Measurements from ENCODE around the gene OR4C11. TPM values are rescaled to one million over a fixed set of nuclear protein-coding genes. Genes with fewer than 3 reads are reported as not detected.

The OR4C11 gene
- not detected for total RNA-seq
- long read RNA-seq = 0 reads

- TF ChIP-seq CTCF (IDR thresholded peaks at IDR 0.05) = no peak
- no peak for TF ChIP-seq POLR2A (IDR thresholded peaks at IDR 0.05)
Measured at GRCh38 chr11:55607545-55607944, at the start of gene OR4C11. TSS of gene OR4C11 (minus strand) at chr11:55607645. CDS start at chr11:55604373, 3,272 bp downstream.

GRCh38 chr11:55655096-55655495, 47.7 kb upstream of the OR4C11 start:
- Histone ChIP-seq H3K4me1 (no peaks in the 10 kb centered on the region), H3K27ac (no peak overlapping the region), H3K4me3 (no peak overlapping the region), H3K9me3 (no peaks in the 10 kb centered on the region), H3K27me3 (no peaks in the 10 kb centered on the region), H3K36me3 (no peaks in the 10 kb centered on the region)
- intact Hi-C loops (cut with DNase I) = no loop called here
- TF ChIP-seq CTCF (IDR thresholded peaks at IDR 0.05) (no peak), POLR2A (IDR thresholded peaks at IDR 0.05) (no peak)
- ATAC-seq (no peak), DNase-seq (no peak)

More at GRCh38 chr11:55607545-55607944, at the start of gene OR4C11:
- Histone ChIP-seq H3K27me3 (no peaks in the 10 kb centered on the region), H3K36me3 (no peaks in the 10 kb centered on the region), H3K4me3 (no peak within 1 kb of the TSS), H3K27ac (no peak within 1 kb of the TSS), H3K4me1 (no peaks in the 10 kb centered on the region), H3K9me3 (no peaks in the 10 kb centered on the region)
- 35% methylated on average over 2 of the region's 2 CpGs for WGBS (ENCODE audit: insufficient coverage, low coverage, low lambda C conversion rate, missing lambda C conversion rate)
- DNase-seq (no peak), ATAC-seq (no peak)
- intact Hi-C loops (cut with DNase I) = no loop called here

- intact Hi-C loops (cut with DNase I) = no loop called here
- no peak for TF ChIP-seq CTCF (IDR thresholded peaks at IDR 0.05)
- TF ChIP-seq POLR2A (IDR thresholded peaks at IDR 0.05) = no peak
Measured at GRCh38 chr11:55652560-55652959, 45.1 kb upstream of the OR4C11 start.

GRCh38 chr11:55648027-55648426, 40.6 kb upstream of the OR4C11 start, which contains the start of gene OR4S2:
TSS of gene OR4S2 (plus strand) at chr11:55648327. CDS start at chr11:55650904, 2,577 bp downstream.
- Histone ChIP-seq H3K27ac (no peak within 1 kb of the TSS), H3K27me3 (no peaks in the 10 kb centered on the region), H3K4me3 (no peak within 1 kb of the TSS), H3K9me3 (no peaks in the 10 kb centered on the region), H3K4me1 (no peaks in the 10 kb centered on the region), H3K36me3 (no peaks in the 10 kb centered on the region)
- WGBS (ENCODE audit: insufficient coverage, low coverage, low lambda C conversion rate, missing lambda C conversion rate) = 45% methylated on average over 2 of the region's 2 CpGs
- ATAC-seq (no peak), DNase-seq (no peak)
- TF ChIP-seq CTCF (IDR thresholded peaks at IDR 0.05) (no peak), POLR2A (IDR thresholded peaks at IDR 0.05) (no peak)
- intact Hi-C loops (cut with DNase I) = no loop called here

More at GRCh38 chr11:55652560-55652959, 45.1 kb upstream of the OR4C11 start:
- Histone ChIP-seq H3K27me3 (no peaks in the 10 kb centered on the region), H3K4me3 (no peak overlapping the region), H3K36me3 (no peaks in the 10 kb centered on the region), H3K4me1 (no peaks in the 10 kb centered on the region), H3K27ac (no peak overlapping the region), H3K9me3 (no peaks in the 10 kb centered on the region)
- DNase-seq = no peak
- WGBS (ENCODE audit: insufficient coverage, low coverage, low lambda C conversion rate, missing lambda C conversion rate) = 24% methylated on average over 1 of the region's 1 CpG
- no peak for ATAC-seq

GRCh38 chr11:55634813-55635212, 27.4 kb upstream of the OR4C11 start, which contains the start of gene OR4P4:
TSS of gene OR4P4 (plus strand) at chr11:55635113.
- WGBS (ENCODE audit: insufficient coverage, low coverage, low lambda C conversion rate, missing lambda C conversion rate) = 19% methylated on average over 3 of the region's 3 CpGs
- Histone ChIP-seq H3K9me3 (no peaks in the 10 kb centered on the region), H3K27ac (no peak within 1 kb of the TSS), H3K36me3 (no peaks in the 10 kb centered on the region), H3K4me3 (no peak within 1 kb of the TSS), H3K27me3 (no peaks in the 10 kb centered on the region), H3K4me1 (no peaks in the 10 kb centered on the region)
- no peak for ATAC-seq
- TF ChIP-seq CTCF (IDR thresholded peaks at IDR 0.05) = no peak
- no peak for TF ChIP-seq POLR2A (IDR thresholded peaks at IDR 0.05)
- intact Hi-C loops (cut with DNase I) = no loop called here
- DNase-seq = no peak
